Femur (tissue), 1 donor: ENCODE results near the gene MAFB.

ENCODE experiments used
- DNase-seq: peaks from one replicate; pipeline ENCODE4 v3.0.0-alpha.2; 2017

The MAFB gene

GRCh38 chr20:40654876-40655275 is 34.2 kb downstream of the MAFB start:
- no peak for DNase-seq

GRCh38 chr20:40652441-40652987 is 36.5 kb downstream of the MAFB start:
- DNase-seq = peak; percentile 57

- DNase-seq = no peak
Measured at GRCh38 chr20:40651151-40651550, 37.9 kb downstream of the MAFB start.

- no peak for DNase-seq
Measured at GRCh38 chr20:40650707-40651106, 38.3 kb downstream of the MAFB start.

- no peak for DNase-seq
Measured at GRCh38 chr20:40648210-40649072, 40.6 kb downstream of the MAFB start.

- DNase-seq = no peak
Measured at GRCh38 chr20:40646813-40647212, 42.2 kb downstream of the MAFB start.

- DNase-seq = peak; percentile 51
Measured at GRCh38 chr20:40646361-40646760, 42.7 kb downstream of the MAFB start.

- DNase-seq = no peak
Measured at GRCh38 chr20:40644863-40645262, 44.2 kb downstream of the MAFB start.

- DNase-seq = no peak
Measured at GRCh38 chr20:40643891-40644290, 45.1 kb downstream of the MAFB start.

GRCh38 chr20:40641809-40642208 is 47.2 kb downstream of the MAFB start:
- DNase-seq = no peak

- no peak for DNase-seq
Measured at GRCh38 chr20:40641202-40641601, 47.8 kb downstream of the MAFB start.

- no peak for DNase-seq
Measured at GRCh38 chr20:40640667-40641066, 48.4 kb downstream of the MAFB start.

- DNase-seq = no peak
Measured at GRCh38 chr20:40639676-40640355, 49.2 kb downstream of the MAFB start.

- no peak for DNase-seq
Measured at GRCh38 chr20:40639132-40639531, 49.9 kb downstream of the MAFB start.

- no peak for DNase-seq
Measured at GRCh38 chr20:40638414-40638813, 50.6 kb downstream of the MAFB start.

GRCh38 chr20:40637176-40637575 is 51.9 kb downstream of the MAFB start:
- DNase-seq = no peak

- DNase-seq = no peak
Measured at GRCh38 chr20:40636486-40636885, 52.5 kb downstream of the MAFB start.

- no peak for DNase-seq
Measured at GRCh38 chr20:40635971-40636370, 53.1 kb downstream of the MAFB start.
